KOPT-K1 (cell line): ENCODE measurements around the gene SH2D6.
"Not testable (repeated sequence)": the region's sequence is repeated elsewhere in the genome, so short reads cannot be mapped to it uniquely, and the experiment has no call there.

Source experiments
- H3K27ac ChIP-seq: fragments of 200-600 bp; sonication (generic); 2 replicates; pipeline ENCODE4 v1.5.1; 2016; ENCODE audit warnings: antibody characterized with exemption, mild to moderate bottlenecking, low read depth, low read length; ENCODE audit not compliant: poor library complexity, severe bottlenecking
- H3K36me3 ChIP-seq: fragments of 200-600 bp; sonication (generic); 2 replicates; pipeline ENCODE4 v1.5.1; 2017; ENCODE audit warnings: antibody characterized with exemption, mild to moderate bottlenecking, low read length, moderate library complexity; ENCODE audit not compliant: insufficient read depth
- H3K9me3 ChIP-seq: fragments of 200-600 bp; sonication (generic); 2 replicates; pipeline ENCODE4 v1.5.1; 2017; ENCODE audit warnings: antibody characterized with exemption, low read length, mild to moderate bottlenecking; ENCODE audit not compliant: insufficient read depth, poor library complexity, severe bottlenecking

The SH2D6 gene

DNA sequence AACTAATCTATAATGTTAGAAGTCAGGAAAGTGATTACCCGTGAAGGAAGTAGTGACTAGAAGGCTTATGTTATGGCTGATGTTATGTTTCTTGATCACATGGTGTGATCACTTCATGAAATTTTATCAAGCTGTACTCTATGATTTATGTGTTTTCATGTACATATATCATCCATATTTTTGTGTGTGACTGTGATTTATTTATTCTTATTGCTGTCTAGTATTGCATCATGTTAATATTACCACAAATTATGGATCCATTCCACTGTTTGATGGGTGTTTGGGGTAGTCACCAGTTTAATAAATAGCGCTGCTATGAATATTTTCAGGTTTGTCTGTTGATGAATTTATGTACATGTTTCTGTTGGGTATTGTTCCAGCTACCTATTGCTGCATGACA is 59.4 kb downstream of the SH2D6 start:
- Histone ChIP-seq H3K27ac (no peak overlapping the region), H3K9me3 (no peaks in the 10 kb centered on the region), H3K36me3 (no peaks in the 10 kb centered on the region)

GRCh38 chr2:85481818-85482777 is 63.6 kb downstream of the SH2D6 start:
- no peaks in the 10 kb centered on the region for H3K9me3 ChIP-seq
- no peak overlapping the region for H3K27ac ChIP-seq
- no peaks in the 10 kb centered on the region for H3K36me3 ChIP-seq

GRCh38 chr2:85484615-85485014 is 66.1 kb downstream of the SH2D6 start:
- not testable (repeated sequence) for H3K27ac ChIP-seq, H3K36me3 ChIP-seq, H3K9me3 ChIP-seq

GRCh38 chr2:85485815-85486214 is 67.3 kb downstream of the SH2D6 start:
- H3K9me3 ChIP-seq, result no peaks in the 10 kb centered on the region
- no peaks in the 10 kb centered on the region for H3K36me3 ChIP-seq
- H3K27ac ChIP-seq, result no peak overlapping the region
